Measurements from ENCODE around the gene MCTP2.

Gene MCTP2

DNA sequence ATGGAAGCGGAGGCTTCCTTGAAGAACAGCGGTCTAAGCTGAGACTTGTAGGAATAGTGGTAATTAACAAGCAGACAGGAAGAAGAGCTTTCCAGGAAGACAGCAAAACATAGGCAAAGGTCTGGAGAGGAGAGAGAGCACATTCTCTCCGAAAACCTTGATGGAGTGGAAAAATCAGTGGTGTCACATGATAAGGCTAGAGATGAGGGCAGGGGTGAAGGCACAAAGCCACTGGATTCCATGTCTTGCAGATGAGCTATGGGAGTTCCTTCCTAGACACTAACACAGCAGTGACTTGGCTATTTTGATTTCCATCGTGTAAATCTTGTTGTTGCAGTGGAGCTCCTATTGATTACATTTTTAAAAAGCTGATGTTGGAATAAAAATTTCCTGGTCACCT is 132.0 kb downstream of the MCTP2 start:
- TF ChIP-seq CTCF (IDR thresholded peaks at IDR 0.05), result no peak

DNA sequence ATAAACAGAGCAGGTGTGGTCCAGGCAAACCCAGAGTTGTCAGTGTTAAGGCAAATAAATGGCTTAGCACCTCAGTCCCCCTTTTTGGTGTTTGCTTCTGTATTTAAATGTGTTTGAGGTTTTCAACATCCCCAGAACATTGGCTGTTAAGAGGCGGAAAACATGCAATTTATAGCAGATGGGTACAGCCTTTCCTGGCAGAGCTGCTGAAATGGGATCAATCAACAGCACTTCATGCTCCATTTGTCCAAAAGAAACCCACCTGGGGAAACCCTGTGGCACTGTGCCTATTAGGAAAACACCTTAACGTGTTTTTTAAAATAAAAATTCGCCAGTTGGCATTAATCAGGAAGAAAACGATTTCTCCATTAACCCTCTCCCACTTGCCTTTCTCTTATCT is 135.4 kb downstream of the MCTP2 start:
- no peak for TF ChIP-seq CTCF (IDR thresholded peaks at IDR 0.05)

DNA sequence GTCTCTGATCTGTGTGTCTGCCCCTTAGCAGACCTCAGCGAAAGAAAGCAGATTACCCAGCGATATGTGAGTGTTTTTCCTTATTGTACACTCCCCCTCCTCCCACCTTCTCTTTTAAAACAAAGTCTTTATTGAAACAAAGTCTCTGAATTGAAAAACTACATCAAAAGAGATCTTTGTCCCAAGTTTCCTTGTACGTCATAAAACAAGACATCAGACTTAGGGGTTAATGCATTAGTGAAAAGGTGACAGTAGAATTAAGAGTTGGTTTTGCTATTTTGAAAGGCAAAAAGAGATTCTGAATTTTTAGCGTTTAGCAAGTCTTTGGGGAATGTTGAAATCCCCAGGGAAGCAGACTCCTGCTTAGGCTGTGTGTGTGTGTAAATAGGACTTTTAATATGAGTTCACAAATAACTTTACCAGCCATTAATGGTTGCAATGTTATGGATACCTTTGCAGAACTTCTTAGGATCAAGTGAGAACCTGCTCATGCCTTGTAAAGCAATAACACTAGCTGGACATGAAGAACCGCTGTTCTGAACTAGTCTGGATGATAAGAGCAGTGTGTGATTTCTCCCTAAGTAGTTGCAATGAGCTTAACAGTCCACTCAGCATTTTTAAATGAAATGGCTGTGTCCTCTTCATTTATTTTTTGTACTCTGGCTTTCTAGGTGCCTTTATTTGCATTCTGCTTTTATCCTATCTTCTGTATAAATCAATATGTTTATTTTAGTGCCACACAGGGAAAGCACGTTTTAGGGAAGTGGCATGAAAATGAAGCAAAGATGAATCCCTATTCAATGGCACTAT is 136.6 kb downstream of the MCTP2 start:
- TF ChIP-seq CTCF (IDR thresholded peaks at IDR 0.05), result no peak

DNA sequence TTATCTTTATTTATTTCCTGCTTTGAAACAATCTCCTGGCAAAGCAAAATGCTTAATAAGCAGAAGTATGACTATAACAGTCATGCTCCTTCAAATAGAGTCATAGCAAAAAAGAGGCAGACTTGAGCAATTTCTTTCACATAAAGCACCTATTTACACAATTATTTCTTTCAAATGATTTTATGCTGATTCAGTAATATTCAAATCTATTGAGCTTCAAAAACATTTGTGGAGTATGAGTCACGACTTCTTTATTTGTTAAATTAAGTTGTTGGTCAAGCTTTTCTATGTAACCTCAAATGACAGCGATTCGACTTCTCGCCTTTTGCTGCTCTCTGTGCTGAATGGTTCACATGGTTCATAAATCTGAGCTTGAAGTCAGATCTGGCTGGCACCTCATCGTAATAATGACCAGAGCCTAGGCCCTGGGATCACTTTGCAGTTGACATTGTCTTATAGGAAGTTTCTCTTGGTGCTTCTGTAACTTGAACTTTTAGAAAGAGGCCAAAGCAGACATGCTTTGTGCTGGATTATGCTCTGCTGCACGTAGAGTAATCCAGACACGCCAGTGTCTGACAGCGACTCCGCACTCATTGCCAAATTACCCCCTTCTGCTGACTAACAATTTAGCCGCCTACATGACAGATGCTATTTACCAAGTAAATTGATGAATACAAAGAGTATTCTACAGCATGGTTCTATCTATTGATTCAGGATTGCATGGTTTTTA is 139.0 kb downstream of the MCTP2 start:
- no peak for TF ChIP-seq CTCF (IDR thresholded peaks at IDR 0.05)

DNA sequence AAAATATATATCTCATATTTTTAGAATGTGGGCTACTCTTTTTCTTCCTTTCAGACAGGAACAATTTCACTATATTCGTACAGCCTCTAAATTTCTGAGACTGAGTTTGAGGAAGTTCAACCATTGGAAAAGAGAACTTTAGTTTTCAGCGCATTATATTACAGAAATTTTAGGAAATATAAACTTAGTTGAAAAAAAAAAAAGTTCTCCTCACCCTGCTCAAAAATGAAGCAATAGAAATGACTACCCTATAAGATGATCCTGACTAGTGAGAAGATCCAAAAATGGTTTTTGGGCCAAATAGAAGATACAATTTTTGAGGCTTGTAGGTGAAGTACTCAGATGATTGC is 139.6 kb downstream of the MCTP2 start:
- TF ChIP-seq CTCF (IDR thresholded peaks at IDR 0.05), result no peak

GRCh38 chr15:94372821-94373220 is 141.5 kb downstream of the MCTP2 start:
- TF ChIP-seq CTCF (IDR thresholded peaks at IDR 0.05), result no peak

- no peak for TF ChIP-seq CTCF (IDR thresholded peaks at IDR 0.05)
Observed at GRCh38 chr15:94375997-94376396, 144.6 kb downstream of the MCTP2 start.
